Nephron progenitor cell (in vitro differentiated cells): ENCODE measurements around the gene NLRP3.

ENCODE experiments used
- DNase-seq: peaks from one replicate; pipeline ENCODE4 v3.0.0; 2021
- H3K27ac Mint-ChIP-seq: 2 replicates; pipeline ENCODE4 v1.8.0; 2021; ENCODE audit warnings: mild to moderate bottlenecking, moderate library complexity, mixed read lengths
- H3K27me3 Mint-ChIP-seq: 2 replicates; pipeline ENCODE4 v1.8.0; 2021; ENCODE audit warnings: mild to moderate bottlenecking, low read depth, mixed read lengths; ENCODE audit not compliant: poor library complexity
- H3K36me3 Mint-ChIP-seq: 2 replicates; pipeline ENCODE4 v1.8.0; 2021; ENCODE audit warnings: low read depth, mixed read lengths
- H3K4me1 Mint-ChIP-seq: 2 replicates; pipeline ENCODE4 v1.8.0; 2021; ENCODE audit warnings: mixed read lengths
- H3K4me3 Mint-ChIP-seq: 2 replicates; pipeline ENCODE4 v1.8.0; 2021; ENCODE audit warnings: mild to moderate bottlenecking, moderate library complexity, mixed read lengths
- H3K9me3 Mint-ChIP-seq: 2 replicates; pipeline ENCODE4 v1.8.0; 2021; ENCODE audit warnings: mild to moderate bottlenecking, moderate library complexity, mixed read lengths
- CTCF ChIP-seq: fragments of 200-600 bp; sonication (generic); IDR thresholded peaks from 2 replicates; pipeline ENCODE4 v1.5.0; 2021; ENCODE audit warnings: antibody characterized with exemption

The NLRP3 gene

GRCh38 chr1:247437551-247438505 lies 21.9 kb downstream of the NLRP3 start:
- no peaks in the 10 kb centered on the region for H3K4me1 Mint-ChIP-seq
- H3K27ac Mint-ChIP-seq, result no peak overlapping the region
- no peak for DNase-seq

GRCh38 chr1:247440001-247440620 lies 24.1 kb downstream of the NLRP3 start:
- no peaks in the 10 kb centered on the region for H3K9me3 Mint-ChIP-seq
- peaks cover 26% of the 10 kb centered on the region for H3K27me3 Mint-ChIP-seq
- peaks cover 18% of the 10 kb centered on the region for H3K4me1 Mint-ChIP-seq
- no peak for TF ChIP-seq CTCF
- DNase-seq, result no peak
- no peaks in the 10 kb centered on the region for H3K36me3 Mint-ChIP-seq
- H3K4me3 Mint-ChIP-seq, result no peak overlapping the region
- H3K27ac Mint-ChIP-seq, result no peak overlapping the region

More at GRCh38 chr1:247437551-247438505, 21.9 kb downstream of the NLRP3 start:
- Mint-ChIP-seq H3K27me3 (peaks cover 32% of the 10 kb centered on the region), H3K9me3 (no peaks in the 10 kb centered on the region), H3K4me3 (no peak overlapping the region), H3K36me3 (no peaks in the 10 kb centered on the region)
- no peak for TF ChIP-seq CTCF

GRCh38 chr1:247441606-247442005 lies 25.6 kb downstream of the NLRP3 start:
- peaks cover 11% of the 10 kb centered on the region for H3K36me3 Mint-ChIP-seq
- H3K9me3 Mint-ChIP-seq, result peaks cover 11% of the 10 kb centered on the region
- DNase-seq, result no peak
- H3K4me3 Mint-ChIP-seq, result no peak overlapping the region
- no peak for TF ChIP-seq CTCF
- peaks cover 30% of the 10 kb centered on the region for H3K4me1 Mint-ChIP-seq
- no peak overlapping the region for H3K27ac Mint-ChIP-seq
- H3K27me3 Mint-ChIP-seq, result peaks cover 18% of the 10 kb centered on the region

GRCh38 chr1:247442164-247442563 lies 26.2 kb downstream of the NLRP3 start:
- Mint-ChIP-seq H3K27me3 (peaks cover 17% of the 10 kb centered on the region), H3K4me3 (no peak overlapping the region), H3K9me3 (peaks cover 15% of the 10 kb centered on the region), H3K27ac (no peak overlapping the region), H3K4me1 (peaks cover 31% of the 10 kb centered on the region), H3K36me3 (peaks cover 15% of the 10 kb centered on the region)
- TF ChIP-seq CTCF, result no peak
- no peak for DNase-seq

GRCh38 chr1:247443641-247444040 lies 27.7 kb downstream of the NLRP3 start:
- Mint-ChIP-seq H3K27ac (no peak overlapping the region), H3K9me3 (peaks cover 19% of the 10 kb centered on the region), H3K4me3 (no peak overlapping the region), H3K36me3 (peaks cover 19% of the 10 kb centered on the region), H3K4me1 (peaks cover 31% of the 10 kb centered on the region), H3K27me3 (peaks cover 17% of the 10 kb centered on the region)
- no peak for DNase-seq
- no peak for TF ChIP-seq CTCF
